Keratinocyte (primary cell): ENCODE results near the gene ATP6V0A1.

ENCODE experiments used
- CTCF ChIP-seq, 3 experiments: IDR thresholded peaks in 1 of 3; conservative IDR thresholded peaks in 1 of 3; optimal IDR thresholded peaks in 1 of 3; 2 replicates in 2 of 3; 3 replicates in 1 of 3; pipeline versions ENCODE3 to v1.5.1; 2011; ENCODE audit warnings: low read length in 3 of 3, mild to moderate bottlenecking in 3 of 3, moderate library complexity in 2 of 3, control low read depth in 1 of 3, inconsistent platforms in 1 of 3; ENCODE audit not compliant: insufficient read depth in 2 of 3; ENCODE audit errors: extremely low read depth in 1 of 3
- EZH2 ChIP-seq: IDR thresholded peaks from one replicate; pipeline ENCODE4 v1.6.1; 2012; ENCODE audit warnings: inconsistent platforms, mild to moderate bottlenecking, low read length, moderate library complexity

- TF ChIP-seq CTCF (optimal IDR thresholded peaks at IDR 0.05 in 1 of 3, IDR thresholded peaks at IDR 0.05 in 1 of 3, conservative IDR thresholded peaks at IDR 0.05 in 1 of 3; ENCODE audit: extremely low read depth in 1 of 3, insufficient read depth in 2 of 3, low read length in 3 of 3) = no peak
- TF ChIP-seq EZH2 = no peak
Measured at GRCh38 chr17:42547001-42547461, 88.4 kb downstream of the ATP6V0A1 start.
